Measurements from ENCODE around the gene ARID1B. TPM values are rescaled to one million over a fixed set of nuclear protein-coding genes. Genes with fewer than 3 reads are reported as not detected.

The ARID1B gene
- total and polyA plus RNA-seq, 2 experiments from 2014 or later, result 41.9 to 72.7 TPM

GRCh38 chr6:157077251-157077650 lies 300.1 kb downstream of the ARID1B start:
- TF ChIP-seq CTCF (IDR thresholded peaks at IDR 0.05; ENCODE audit: low read depth, low read length), result no peak
- H3K4me1 ChIP-seq (ENCODE audit: low read depth), result peaks cover 22% of the 10 kb centered on the region
- no peak for DNase-seq (ENCODE audit: low read depth in 1 of 2, low spot score in 1 of 2)
- H3K27me3 ChIP-seq, result no peaks in the 10 kb centered on the region
- H3K27ac ChIP-seq, result no peak overlapping the region
- H3K9me3 ChIP-seq (ENCODE audit: low read depth), result no peaks in the 10 kb centered on the region
- no peak overlapping the region for H3K4me3 ChIP-seq
- no peaks in the 10 kb centered on the region for H3K36me3 ChIP-seq

GRCh38 chr6:157078326-157078725 lies 301.1 kb downstream of the ARID1B start:
- Histone ChIP-seq H3K27ac (peak overlapping the region; percentile 24), H3K4me3 (no peak overlapping the region), H3K4me1 (ENCODE audit: low read depth) (peaks cover 22% of the 10 kb centered on the region), H3K27me3 (no peaks in the 10 kb centered on the region), H3K9me3 (ENCODE audit: low read depth) (no peaks in the 10 kb centered on the region), H3K36me3 (no peaks in the 10 kb centered on the region)
- DNase-seq (ENCODE audit: low read depth in 1 of 2, low spot score in 1 of 2), result no peak
- no peak for TF ChIP-seq CTCF (IDR thresholded peaks at IDR 0.05; ENCODE audit: low read depth, low read length)

- no peak for TF ChIP-seq CTCF (IDR thresholded peaks at IDR 0.05; ENCODE audit: low read depth, low read length)
- H3K4me1 ChIP-seq (ENCODE audit: low read depth), result peaks cover 21% of the 10 kb centered on the region
- H3K27ac ChIP-seq, result no peak overlapping the region
- H3K4me3 ChIP-seq, result no peak overlapping the region
- no peaks in the 10 kb centered on the region for H3K36me3 ChIP-seq
- H3K9me3 ChIP-seq (ENCODE audit: low read depth), result no peaks in the 10 kb centered on the region
- DNase-seq (ENCODE audit: low read depth in 1 of 2, low spot score in 1 of 2), result no peak
- no peaks in the 10 kb centered on the region for H3K27me3 ChIP-seq
These were observed 302.1 kb downstream of the ARID1B start for GRCh38 chr6:157079277-157079676.

GRCh38 chr6:157079771-157080170 lies 302.6 kb downstream of the ARID1B start:
- no peak for TF ChIP-seq CTCF (IDR thresholded peaks at IDR 0.05; ENCODE audit: low read depth, low read length)
- H3K27me3 ChIP-seq, result no peaks in the 10 kb centered on the region
- H3K4me3 ChIP-seq, result no peak overlapping the region
- peaks cover 2% of the 10 kb centered on the region for H3K36me3 ChIP-seq
- no peaks in the 10 kb centered on the region for H3K9me3 ChIP-seq (ENCODE audit: low read depth)
- DNase-seq (ENCODE audit: low read depth in 1 of 2, low spot score in 1 of 2), result no peak
- H3K27ac ChIP-seq, result no peak overlapping the region
- peaks cover 21% of the 10 kb centered on the region for H3K4me1 ChIP-seq (ENCODE audit: low read depth)

GRCh38 chr6:157080986-157081391 lies 303.8 kb downstream of the ARID1B start:
- peaks cover 13% of the 10 kb centered on the region for H3K36me3 ChIP-seq
- no peak overlapping the region for H3K4me3 ChIP-seq
- H3K9me3 ChIP-seq (ENCODE audit: low read depth), result no peaks in the 10 kb centered on the region
- H3K27me3 ChIP-seq, result no peaks in the 10 kb centered on the region
- peaks cover 21% of the 10 kb centered on the region for H3K4me1 ChIP-seq (ENCODE audit: low read depth)
- DNase-seq (ENCODE audit: low read depth in 1 of 2, low spot score in 1 of 2), result no peak
- no peak overlapping the region for H3K27ac ChIP-seq
- TF ChIP-seq CTCF (IDR thresholded peaks at IDR 0.05; ENCODE audit: low read depth, low read length), result no peak

- no peak for TF ChIP-seq CTCF (IDR thresholded peaks at IDR 0.05; ENCODE audit: low read depth, low read length)
- DNase-seq (ENCODE audit: low read depth in 1 of 2, low spot score in 1 of 2), result no peak
- no peaks in the 10 kb centered on the region for H3K27me3 ChIP-seq
- peaks cover 16% of the 10 kb centered on the region for H3K4me1 ChIP-seq (ENCODE audit: low read depth)
- H3K9me3 ChIP-seq (ENCODE audit: low read depth), result no peaks in the 10 kb centered on the region
- no peak overlapping the region for H3K4me3 ChIP-seq
- H3K27ac ChIP-seq, result no peak overlapping the region
- peaks cover 20% of the 10 kb centered on the region for H3K36me3 ChIP-seq
These were observed 306.2 kb downstream of the ARID1B start for GRCh38 chr6:157083343-157083742.
